ENCODE results near the gene CNOT8.

DNA sequence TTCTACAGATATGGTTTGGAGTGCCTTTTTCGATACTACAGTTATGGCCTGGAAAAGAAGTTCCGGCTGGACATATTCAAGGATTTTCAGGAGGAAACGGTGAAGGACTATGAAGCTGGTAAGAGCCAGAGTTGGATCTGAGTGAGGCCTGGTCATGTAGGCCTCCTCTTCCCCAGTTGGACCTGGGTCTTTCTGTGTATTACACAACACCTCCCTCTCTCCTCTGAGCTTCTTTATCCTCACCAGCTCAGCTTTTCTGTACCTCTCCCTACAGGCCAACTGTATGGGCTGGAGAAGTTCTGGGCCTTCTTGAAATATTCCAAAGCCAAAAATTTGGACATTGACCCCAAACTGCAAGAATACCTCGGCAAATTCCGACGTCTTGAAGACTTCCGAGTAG lies 47.2 kb upstream of the CNOT8 start:
- TF ChIP-seq CTCF (IDR thresholded peaks at IDR 0.05) (no peak), ZFX (IDR thresholded peaks at IDR 0.05; ENCODE audit: borderline replicate concordance) (no peak)

Data from 22Rv1 (cell line).